Right lung (tissue), 5 donors: ENCODE data around the gene NIPAL4. TPM values are rescaled to one million over a fixed set of nuclear protein-coding genes. Genes with fewer than 3 reads are reported as not detected.

Experiments
- DNase-seq, 2 donors: peaks; one replicate each; pipeline ENCODE4 v3.0.0-alpha.2; 2013
- polyA plus RNA-seq, 5 donors: library from polyadenylated mRNA; unstranded; fragments of 120-200 nt; gene quantifications; one replicate each; pipeline versions ENCODE4 v1.2.1 to v1.2.3, GENCODE V29; 2013; ENCODE audit warnings: inconsistent platforms in 1 of 5, low replicate concordance in 1 of 5; ENCODE audit not compliant: insufficient read length in 5 of 5, insufficient read depth in 1 of 5

The NIPAL4 gene
- polyA plus RNA-seq, 5 donors, result 0.04 to 0.24 (median 0.12) TPM; not detected in 1

DNA sequence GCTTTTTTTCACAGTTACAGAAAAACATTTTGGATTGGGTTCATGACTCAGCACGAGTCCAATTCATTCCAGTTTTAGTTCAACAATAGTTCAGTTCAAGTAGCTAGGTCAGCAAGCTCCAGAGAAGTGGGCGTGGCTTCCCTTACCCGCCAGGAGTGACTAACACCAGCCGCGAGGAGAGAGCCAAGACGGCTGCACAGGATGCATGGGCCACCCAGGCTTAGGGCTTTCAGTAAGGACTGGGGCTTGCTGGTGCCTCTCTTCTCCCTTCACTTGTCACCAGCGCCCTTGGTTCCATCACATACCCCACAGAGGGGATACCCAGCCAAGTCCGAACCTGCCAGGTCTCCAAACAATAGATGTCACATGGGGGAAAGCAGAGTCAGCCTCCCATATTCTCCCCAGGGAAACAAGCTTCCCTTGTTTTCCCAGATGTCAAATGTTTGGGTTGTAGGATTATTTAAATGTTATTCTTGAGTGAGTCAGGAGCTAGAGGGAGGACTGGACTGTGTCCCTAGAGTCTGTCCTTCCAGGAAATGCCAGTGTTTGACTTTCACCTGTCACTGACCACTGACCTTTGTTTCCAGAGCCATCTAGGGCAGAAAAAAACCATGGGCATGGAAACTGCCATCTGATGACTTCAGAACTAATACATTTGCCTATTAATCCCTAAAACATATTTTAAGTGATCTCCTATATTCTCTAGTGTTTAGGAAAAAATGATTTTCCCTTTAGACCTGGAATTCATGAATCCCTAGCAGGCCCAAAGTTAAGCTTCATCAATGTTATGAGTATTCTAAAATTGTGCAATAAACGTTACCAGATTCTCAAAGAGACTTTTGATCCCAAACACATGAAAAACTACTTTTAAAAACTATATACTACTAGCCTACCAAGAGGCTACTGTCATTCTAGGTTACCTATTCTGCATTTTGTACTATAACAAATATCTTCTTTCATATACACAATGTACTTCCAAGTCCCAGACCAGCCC lies 51.9 kb downstream of the NIPAL4 start:
- peak; percentile 65 to 70 for DNase-seq

DNA sequence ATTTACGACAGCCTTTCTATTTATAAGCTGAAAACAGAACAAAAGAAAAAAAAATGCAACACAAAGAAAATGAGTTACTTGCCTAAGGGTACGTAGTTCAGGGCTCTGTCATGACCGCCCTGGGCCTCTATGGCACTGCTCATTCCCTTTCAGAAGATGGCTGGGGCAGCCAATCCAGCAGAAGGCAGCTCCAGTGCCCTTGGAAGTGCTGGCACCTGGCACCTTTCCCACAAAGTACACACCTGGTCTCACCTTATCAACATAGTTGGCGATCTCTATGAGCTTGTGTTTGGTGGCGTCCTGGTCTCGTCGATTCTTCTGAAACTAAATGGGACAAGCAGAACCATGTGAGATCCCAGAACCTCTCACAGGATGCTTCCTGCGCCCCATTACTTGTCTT lies 53.2 kb downstream of the NIPAL4 start:
- DNase-seq, result no peak

DNA sequence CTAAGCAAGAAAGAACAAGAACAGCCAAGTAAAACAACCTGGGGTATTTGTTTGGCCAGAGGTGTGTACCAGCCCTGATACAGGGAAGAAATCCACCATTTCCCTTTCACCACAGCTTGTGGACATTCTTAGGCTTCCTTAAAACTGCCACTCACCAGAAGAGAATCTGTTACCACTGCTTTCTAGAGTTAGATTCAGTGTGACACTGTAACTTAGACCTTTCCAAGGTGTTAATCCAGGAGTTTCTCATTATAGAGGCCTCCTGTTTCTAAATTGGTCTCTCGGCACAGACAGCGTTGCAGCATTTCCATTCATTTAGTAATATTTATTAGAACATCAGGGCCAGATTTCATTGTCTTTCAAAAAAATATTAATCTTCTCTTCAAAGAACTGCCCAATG lies 55.0 kb downstream of the NIPAL4 start:
- DNase-seq, result no peak

DNA sequence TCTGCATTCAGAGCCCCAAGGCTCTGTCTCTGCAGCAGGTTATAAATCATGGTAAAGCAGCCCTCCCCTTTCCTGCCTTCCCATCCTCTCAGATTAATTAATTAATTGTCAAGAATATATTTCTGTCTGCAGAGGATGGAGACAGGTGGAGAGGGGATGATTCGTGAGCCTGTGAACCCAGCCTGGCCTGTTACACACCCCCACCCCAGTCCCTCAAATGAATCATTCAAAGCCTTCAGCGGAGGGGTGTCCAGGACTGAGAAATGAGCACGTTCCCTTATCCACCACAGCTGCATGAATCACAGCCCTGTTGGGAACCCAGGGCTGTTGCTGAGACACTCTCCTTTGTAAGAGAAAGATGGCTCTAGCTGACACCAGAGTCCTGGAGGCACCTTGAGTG lies 56.0 kb downstream of the NIPAL4 start:
- no peak for DNase-seq

DNA sequence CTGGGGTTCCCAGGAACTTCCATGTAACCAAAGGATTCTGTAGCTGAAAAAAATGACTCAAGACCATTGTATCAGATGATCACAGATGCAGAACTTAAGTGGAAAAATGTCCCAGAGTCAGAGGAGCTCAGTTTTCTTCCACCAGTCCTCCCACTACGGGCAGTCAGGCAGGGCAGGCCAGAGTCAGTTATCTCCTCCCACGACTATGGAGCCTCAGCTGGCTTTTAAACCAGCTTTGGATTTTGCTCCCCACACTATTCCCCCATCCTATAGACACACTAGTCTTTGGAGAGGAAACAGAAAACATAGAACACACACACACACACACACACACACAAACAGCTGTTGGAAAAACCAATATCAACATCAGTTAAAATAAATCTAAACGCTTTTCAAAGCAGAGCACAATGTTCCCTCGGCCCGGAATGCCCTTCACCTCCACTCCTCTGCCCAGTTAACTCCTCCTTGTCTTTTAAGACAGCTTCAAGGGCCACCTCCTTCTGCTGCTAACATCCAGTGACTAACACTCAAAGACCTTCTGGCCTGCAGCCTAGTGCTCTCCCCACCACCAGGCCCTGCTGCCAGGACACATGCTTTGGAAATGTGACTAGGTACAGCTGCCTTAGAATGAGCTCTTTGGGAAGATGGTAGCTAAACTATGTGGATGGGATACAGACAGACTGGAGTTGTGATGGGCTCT lies 56.8 kb downstream of the NIPAL4 start:
- no peak for DNase-seq

DNA sequence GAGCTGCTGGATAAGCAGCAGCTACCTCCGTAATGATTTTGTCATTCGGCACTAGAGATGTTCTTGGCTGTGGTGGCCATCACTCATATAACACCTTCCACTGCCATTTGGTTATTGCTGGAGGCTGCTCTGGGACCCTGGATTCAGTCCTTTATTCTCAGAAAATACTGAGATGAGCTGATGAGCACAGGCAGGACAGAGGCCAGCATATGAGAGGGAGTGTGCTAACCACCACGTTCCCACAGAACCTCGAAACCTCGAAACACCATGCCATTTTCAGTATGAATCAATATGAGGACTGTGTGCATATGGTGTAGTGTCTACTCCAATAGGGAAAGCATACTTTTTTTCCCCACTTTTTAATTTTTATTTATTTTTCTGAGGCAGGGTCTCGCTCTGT lies 59.0 kb downstream of the NIPAL4 start:
- no peak for DNase-seq

DNA sequence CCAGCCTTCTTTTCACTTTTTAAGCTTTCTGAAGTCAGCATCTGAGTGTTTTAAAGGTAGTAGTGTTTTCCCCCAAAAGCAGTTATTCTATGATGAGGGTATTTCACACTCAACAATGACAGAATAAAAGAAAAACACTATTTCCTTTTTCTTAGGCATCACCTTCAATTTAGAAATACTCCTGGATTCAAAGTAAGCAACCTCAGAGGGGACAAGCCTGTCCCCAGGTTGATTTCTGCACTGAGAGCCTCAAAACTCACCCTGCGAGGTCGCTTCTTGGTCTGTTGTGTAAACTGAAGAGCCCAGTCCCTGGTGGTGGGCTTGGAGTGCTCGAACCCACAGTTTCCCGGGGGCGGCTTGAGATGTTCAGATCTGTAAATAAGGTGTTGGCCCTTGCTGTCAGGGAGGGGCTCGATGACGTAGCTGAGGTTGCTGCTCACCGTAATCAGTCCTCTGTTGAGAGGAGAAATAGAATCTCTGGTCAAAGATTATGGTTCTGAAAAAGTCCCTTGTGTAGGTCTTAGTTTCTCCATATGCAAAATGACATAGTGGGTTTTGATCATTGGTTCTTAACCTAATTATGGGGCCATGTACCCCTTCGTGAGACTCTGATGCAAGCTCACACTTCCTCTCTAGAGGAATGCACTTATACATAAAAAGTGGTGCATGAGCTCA lies 59.7 kb downstream of the NIPAL4 start:
- no peak for DNase-seq

DNA sequence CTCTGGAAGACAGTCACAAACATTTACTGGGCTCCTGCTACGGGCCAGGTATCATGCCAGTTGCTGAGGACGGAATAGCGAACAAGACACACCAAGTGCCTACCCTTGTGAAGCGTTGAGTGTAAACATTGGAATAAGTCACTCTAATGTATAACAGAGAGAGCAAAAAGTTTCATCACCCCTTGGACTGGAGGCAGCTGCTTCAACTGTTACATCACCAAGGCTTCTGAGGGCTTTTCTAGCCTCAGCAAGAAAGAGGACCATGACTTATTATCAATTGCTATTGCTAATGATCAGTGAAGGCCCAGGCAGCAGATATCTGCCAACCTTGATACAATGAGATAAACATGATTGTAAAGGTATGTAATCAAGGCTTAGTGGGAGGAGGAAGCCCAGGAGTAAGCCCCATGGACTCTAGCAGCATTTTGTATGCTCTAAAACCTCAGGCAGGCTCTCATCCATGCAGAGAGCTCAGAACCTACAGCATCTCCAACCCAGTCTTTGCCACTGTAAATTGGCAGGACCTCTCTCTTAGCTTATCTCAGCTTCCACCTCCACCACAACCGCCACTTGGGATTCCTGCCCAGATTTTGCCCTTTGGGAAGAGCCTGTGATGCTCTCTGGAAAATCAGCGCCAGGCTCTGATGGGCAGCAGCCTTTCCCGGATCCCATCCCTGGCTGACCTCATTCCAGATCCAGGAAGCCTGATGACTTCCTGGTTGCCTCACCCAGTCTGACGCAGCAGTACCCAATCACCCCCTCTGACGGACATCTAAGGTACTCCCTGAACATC lies 61.1 kb downstream of the NIPAL4 start:
- DNase-seq, result no peak

DNA sequence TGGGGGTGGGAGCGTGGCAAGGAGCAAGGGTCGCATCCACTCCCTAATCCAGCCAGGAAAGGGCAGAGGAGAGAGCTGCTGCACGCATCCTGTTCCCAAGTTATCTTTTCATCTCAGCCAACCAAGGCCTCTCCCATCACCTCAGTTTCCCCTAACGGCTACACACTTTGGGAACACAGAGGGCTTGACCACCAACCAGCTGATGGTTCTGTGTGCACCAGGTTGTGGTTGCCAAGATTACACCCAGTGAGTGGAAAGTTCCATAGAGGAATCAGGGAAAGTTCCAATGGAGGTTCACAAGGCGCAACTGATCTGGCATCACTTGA lies 61.7 kb downstream of the NIPAL4 start:
- no peak for DNase-seq

DNA sequence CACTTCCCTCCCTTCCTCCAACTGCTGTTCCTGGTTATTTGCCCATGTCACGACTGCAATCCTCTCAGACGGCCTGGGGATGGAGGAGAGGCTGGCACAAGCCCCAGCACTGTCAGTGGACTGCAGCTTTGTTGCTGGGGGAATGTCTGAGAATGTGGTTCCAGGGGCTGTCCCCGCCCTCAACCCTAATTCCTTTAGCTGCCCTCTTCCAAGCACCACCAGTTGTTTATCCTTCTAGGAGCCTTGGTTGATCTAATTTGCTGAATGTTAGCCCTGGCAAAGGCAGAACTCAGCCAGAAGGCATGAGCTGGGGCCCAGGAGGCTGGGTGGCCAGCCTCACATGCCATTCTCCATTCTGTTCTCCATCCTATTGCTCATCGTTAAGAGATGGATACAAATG lies 64.0 kb downstream of the NIPAL4 start:
- no peak for DNase-seq

Other genes with a start within 250 kb of the NIPAL4 start
- 10 to 100 TPM; 23.0 to 34.6 (median 30.8) TPM for gene CYFIP2, start 194.1 kb upstream of the NIPAL4 start, polyA plus RNA-seq
- 10 to 100 TPM; 14.2 to 22.2 (median 16.0) TPM for gene ADAM19, start 115.6 kb downstream of the NIPAL4 start, polyA plus RNA-seq
- under 1 TPM; 0.14 to 0.46 (median 0.23) TPM for gene SOX30, start 192.2 kb downstream of the NIPAL4 start, polyA plus RNA-seq
- not detected for gene C5orf52, start 211.3 kb downstream of the NIPAL4 start, polyA plus RNA-seq